WTC11 (cell line): ENCODE data around the gene ADARB2. TPM values are rescaled to one million over a fixed set of nuclear protein-coding genes. Genes with fewer than 3 reads are reported as not detected.

Source experiments
- ATAC-seq: fragments of 200-7000 bp; cut with Tn5 transposase; 2 replicates; pipeline ENCODE4 v1.10.0; 2021; ENCODE audit warnings: mild to moderate bottlenecking, moderate library complexity
- CTCF ChIA-PET: fragments of 300-600 bp; sonication (Branson Sonifier 250); formaldehyde crosslinking; loops from one replicate; lab custom pipeline; 2021; ENCODE audit warnings: antibody characterized with exemption; lab: Charles Lee
- POLR2A ChIA-PET: fragments of 350-600 bp; sonication (Branson Sonifier 250); formaldehyde crosslinking; loops from one replicate; lab custom pipeline; 2021; ENCODE audit warnings: antibody characterized with exemption; lab: Charles Lee
- DNase-seq: peaks from one replicate; pipeline ENCODE4 v3.0.0; 2021; ENCODE audit warnings: low spot score
- H3K27ac Mint-ChIP-seq: 2 replicates; pipeline ENCODE4 v1.8.0; 2021; ENCODE audit warnings: mixed read lengths
- H3K27me3 Mint-ChIP-seq: 2 replicates; pipeline ENCODE4 v1.8.0; 2021; ENCODE audit warnings: low read depth, mild to moderate bottlenecking, moderate library complexity, mixed read lengths
- H3K36me3 Mint-ChIP-seq: 2 replicates; pipeline ENCODE4 v1.8.0; 2021; ENCODE audit warnings: mixed read lengths
- H3K4me1 Mint-ChIP-seq: 2 replicates; pipeline ENCODE4 v1.8.0; 2022; ENCODE audit warnings: mixed read lengths
- H3K4me3 Mint-ChIP-seq: 2 replicates; pipeline ENCODE4 v1.8.0; 2021; ENCODE audit warnings: mild to moderate bottlenecking, moderate library complexity, mixed read lengths
- H3K9me3 Mint-ChIP-seq: 2 replicates; pipeline ENCODE4 v1.8.0; 2021; ENCODE audit warnings: mixed read lengths
- ATF1 ChIP-seq: sonication (generic); formaldehyde crosslinking; IDR thresholded peaks from 2 replicates; pipeline ENCODE4 v1.8.1; 2023; ENCODE audit warnings: mild to moderate bottlenecking, moderate library complexity, missing genetic modification reagents
- ATF6 ChIP-seq: sonication (generic); formaldehyde crosslinking; IDR thresholded peaks from 2 replicates; pipeline ENCODE4 v1.8.1; 2023; ENCODE audit warnings: mild to moderate bottlenecking, missing genetic modification reagents
- CDX4 ChIP-seq: fragments of 250-450 bp; sonication (Bioruptor Pico); IDR thresholded peaks from 2 replicates; pipeline ENCODE4 v1.9.0; 2021; ENCODE audit warnings: moderate library complexity, mild to moderate bottlenecking, inconsistent platforms, borderline replicate concordance
- CREB1 ChIP-seq: sonication (generic); formaldehyde crosslinking; IDR thresholded peaks from 2 replicates; pipeline ENCODE4 v1.8.0; 2023; ENCODE audit warnings: mild to moderate bottlenecking, missing genetic modification reagents
- E2F1 ChIP-seq: sonication (generic); formaldehyde crosslinking; IDR thresholded peaks from 2 replicates; pipeline ENCODE4 v1.8.0; 2022; ENCODE audit warnings: mild to moderate bottlenecking, missing genetic modification reagents
- ELF4 ChIP-seq: sonication (generic); formaldehyde crosslinking; IDR thresholded peaks from 2 replicates; pipeline ENCODE4 v1.8.1; 2022; ENCODE audit warnings: low read depth, mild to moderate bottlenecking, moderate library complexity, missing genetic modification reagents
- EMX1 ChIP-seq: fragments of 250-450 bp; sonication (Bioruptor Pico); IDR thresholded peaks from 2 replicates; pipeline ENCODE4 v1.8.0; 2021; ENCODE audit warnings: mild to moderate bottlenecking
- FOXJ3 ChIP-seq: sonication (generic); formaldehyde crosslinking; IDR thresholded peaks from 2 replicates; pipeline ENCODE4 v1.9.0; 2021; ENCODE audit warnings: missing genetic modification reagents, mild to moderate bottlenecking, borderline replicate concordance
- IRF1 ChIP-seq: sonication (generic); formaldehyde crosslinking; IDR thresholded peaks from 2 replicates; pipeline ENCODE4 v1.8.0; 2023; ENCODE audit warnings: missing genetic modification reagents
- MAX ChIP-seq: sonication (generic); formaldehyde crosslinking; IDR thresholded peaks from 2 replicates; pipeline ENCODE4 v1.8.0; 2022; ENCODE audit warnings: mild to moderate bottlenecking, missing genetic modification reagents
- PRRX2 ChIP-seq: fragments of 250-450 bp; sonication (Bioruptor Pico); IDR thresholded peaks from 2 replicates; pipeline ENCODE4 v1.8.0; 2021; ENCODE audit warnings: mild to moderate bottlenecking
- USF1 ChIP-seq: sonication (generic); formaldehyde crosslinking; IDR thresholded peaks from 2 replicates; pipeline ENCODE4 v1.8.0; 2022; ENCODE audit warnings: mild to moderate bottlenecking, missing genetic modification reagents
- ZBTB43 ChIP-seq: sonication (generic); formaldehyde crosslinking; IDR thresholded peaks from 2 replicates; pipeline ENCODE4 v1.8.1; 2023; ENCODE audit warnings: mild to moderate bottlenecking, missing genetic modification reagents
- ZNF425 ChIP-seq: fragments of 250-450 bp; sonication (Bioruptor Pico); conservative IDR thresholded peaks from 2 replicates; pipeline ENCODE4 v1.9.0; 2021; ENCODE audit warnings: mild to moderate bottlenecking
- total RNA-seq: library from RNA; stranded (reverse); gene quantifications from 3 replicates; pipeline ENCODE4 v1.2.3, GENCODE V29; 2021

Gene ADARB2
- total RNA-seq, 1 experiment from 2014 or later: 3.7 TPM

GRCh38 chr10:1390200-1390599 lies 347.1 kb downstream of the ADARB2 start (continued):
- TF ChIP-seq ATF6 (CRISPR knock-in tag) (no peak), CDX4 (CRISPR knock-in tag) (no peak), FOXJ3 (CRISPR knock-in tag) (no peak), IRF1 (CRISPR knock-in tag) (no peak)

GRCh38 chr10:1384026-1384425 lies 353.3 kb downstream of the ADARB2 start:
- TF ChIP-seq ATF1 (CRISPR knock-in tag): no peak
- no peak for TF ChIP-seq E2F1 (CRISPR knock-in tag)
- TF ChIP-seq EMX1: no peak
- TF ChIP-seq ZNF425 (CRISPR knock-in tag): no peak
- no peak for TF ChIP-seq CREB1 (CRISPR knock-in tag)
- TF ChIP-seq MAX (CRISPR knock-in tag): no peak
- no peak for TF ChIP-seq ZBTB43 (CRISPR knock-in tag)
- no peak overlapping the region for H3K27ac Mint-ChIP-seq
- ChIA-PET CTCF (interaction anchor here (1.6 kb wide), 1 partner anchor 15 kb away, joined by 16 read pairs; no protein-coding TSS in a partner anchor), POLR2A (no interaction called here)
- ATAC-seq: no peak
- H3K36me3 Mint-ChIP-seq: no peaks in the 10 kb centered on the region
- DNase-seq: no peak
- peaks cover 9% of the 10 kb centered on the region for H3K9me3 Mint-ChIP-seq
- H3K27me3 Mint-ChIP-seq: peaks cover 5% of the 10 kb centered on the region
- H3K4me1 Mint-ChIP-seq: peaks cover 39% of the 10 kb centered on the region
- H3K4me3 Mint-ChIP-seq: no peak overlapping the region

- Mint-ChIP-seq H3K27me3 (peaks cover 5% of the 10 kb centered on the region), H3K9me3 (peaks cover 4% of the 10 kb centered on the region; the same call in 1 of the 2 replicates), H3K36me3 (no peaks in the 10 kb centered on the region), H3K27ac (no peak overlapping the region), H3K4me3 (no peak overlapping the region), H3K4me1 (peaks cover 47% of the 10 kb centered on the region)
- no peak for ATAC-seq
- DNase-seq: no peak
- ChIA-PET POLR2A (interaction anchor here (0.7 kb wide), 1 partner anchor 299 kb away, joined by 7 read pairs; no protein-coding TSS in a partner anchor), CTCF (interaction anchor here (0.5 to 1.2 kb wide), 2 partner anchors 38 to 61 kb away, joined by 3 read pairs; no protein-coding TSS in a partner anchor)
- no peak for TF ChIP-seq PRRX2 (CRISPR knock-in tag)
- TF ChIP-seq ELF4: no peak
- TF ChIP-seq ATF6 (CRISPR knock-in tag): no peak
- no peak for TF ChIP-seq USF1 (CRISPR knock-in tag)
These were observed 354.6 kb downstream of the ADARB2 start for GRCh38 chr10:1382711-1383110.
